Common myeloid progenitor, CD34-positive (primary cell): Measurements from ENCODE around the gene CEP170B.

Experiments used
- CTCF ChIA-PET: fragments of 350-600 bp; sonication (Branson Sonifier 250); formaldehyde crosslinking; loops from one replicate; lab custom pipeline; 2021; ENCODE audit warnings: antibody characterized with exemption; lab: Charles Lee
- POLR2A ChIA-PET: fragments of 350-600 bp; sonication (Branson Sonifier 250); formaldehyde crosslinking; loops from one replicate; lab custom pipeline; 2021; ENCODE audit warnings: antibody characterized with exemption; lab: Charles Lee
- DNase-seq, 3 donors: peaks; one replicate each; pipeline versions ENCODE4 v3.0.0 to v3.0.0-alpha.2; 2013
- H3K27ac ChIP-seq, 2 experiments: 1 replicate in 1 of 2; 2 replicates in 1 of 2; pipeline ENCODE4 v1.7.0; 2013; ENCODE audit warnings: inconsistent platforms in 2 of 2, low read length in 2 of 2, mild to moderate bottlenecking in 2 of 2, low read depth in 1 of 2, moderate library complexity in 1 of 2; ENCODE audit not compliant: severe bottlenecking in 2 of 2, insufficient read depth in 1 of 2, poor library complexity in 1 of 2
- H3K27me3 ChIP-seq, 5 experiments: replicated peaks in 2 of 5; 1 replicate in 3 of 5; 2 replicates in 2 of 5; pipeline versions ENCODE4 v1.6.1 to v1.7.0; 2013; ENCODE audit warnings: low read length in 4 of 5, mild to moderate bottlenecking in 2 of 5, moderate library complexity in 2 of 5, inconsistent platforms in 1 of 5; ENCODE audit not compliant: insufficient read depth in 5 of 5, control insufficient read depth in 4 of 5
- H3K36me3 ChIP-seq, 4 experiments: 1 replicate in 2 of 4; 2 replicates in 2 of 4; pipeline versions ENCODE4 v1.6.1 to v1.7.0; 2013; ENCODE audit warnings: low read length in 3 of 4, control low read depth in 1 of 4, mild to moderate bottlenecking in 1 of 4; ENCODE audit not compliant: control insufficient read depth in 4 of 4, insufficient read depth in 4 of 4
- H3K4me1 ChIP-seq, 4 experiments: 1 replicate in 3 of 4; 2 replicates in 1 of 4; pipeline versions ENCODE4 v1.6.1 to v1.7.1; 2013; ENCODE audit warnings: low read length in 3 of 4, mild to moderate bottlenecking in 3 of 4, control low read depth in 1 of 4, inconsistent platforms in 1 of 4, moderate library complexity in 1 of 4; ENCODE audit not compliant: control insufficient read depth in 4 of 4, insufficient read depth in 4 of 4; ENCODE audit errors: control extremely low read depth in 1 of 4
- H3K4me3 ChIP-seq, 7 experiments: 1 replicate in 4 of 7; 2 replicates in 3 of 7; pipeline versions ENCODE4 v1.5.1 to v1.7.0; 2013; ENCODE audit warnings: mild to moderate bottlenecking in 7 of 7, low read length in 6 of 7, moderate library complexity in 6 of 7, inconsistent platforms in 2 of 7, low read depth in 2 of 7, control low read depth in 1 of 7; ENCODE audit not compliant: insufficient read depth in 4 of 7, control insufficient read depth in 1 of 7; ENCODE audit errors: extremely low read depth in 1 of 7
- H3K9me3 ChIP-seq, 5 experiments: 1 replicate in 4 of 5; 2 replicates in 1 of 5; pipeline versions ENCODE4 v1.6.1 to v1.7.1; 2013; ENCODE audit warnings: low read length in 4 of 5, mild to moderate bottlenecking in 2 of 5, inconsistent platforms in 1 of 5, low read depth in 1 of 5, moderate library complexity in 1 of 5; ENCODE audit not compliant: control insufficient read depth in 4 of 5, insufficient read depth in 2 of 5; ENCODE audit errors: control extremely low read depth in 1 of 5
- WGBS: methylation state at CpG from one replicate; pipeline ENCODE4 v1.1.5; 2013; ENCODE audit not compliant: insufficient coverage; 5-methylcytosine and 5-hydroxymethylcytosine counted together

CEP170B gene

DNA sequence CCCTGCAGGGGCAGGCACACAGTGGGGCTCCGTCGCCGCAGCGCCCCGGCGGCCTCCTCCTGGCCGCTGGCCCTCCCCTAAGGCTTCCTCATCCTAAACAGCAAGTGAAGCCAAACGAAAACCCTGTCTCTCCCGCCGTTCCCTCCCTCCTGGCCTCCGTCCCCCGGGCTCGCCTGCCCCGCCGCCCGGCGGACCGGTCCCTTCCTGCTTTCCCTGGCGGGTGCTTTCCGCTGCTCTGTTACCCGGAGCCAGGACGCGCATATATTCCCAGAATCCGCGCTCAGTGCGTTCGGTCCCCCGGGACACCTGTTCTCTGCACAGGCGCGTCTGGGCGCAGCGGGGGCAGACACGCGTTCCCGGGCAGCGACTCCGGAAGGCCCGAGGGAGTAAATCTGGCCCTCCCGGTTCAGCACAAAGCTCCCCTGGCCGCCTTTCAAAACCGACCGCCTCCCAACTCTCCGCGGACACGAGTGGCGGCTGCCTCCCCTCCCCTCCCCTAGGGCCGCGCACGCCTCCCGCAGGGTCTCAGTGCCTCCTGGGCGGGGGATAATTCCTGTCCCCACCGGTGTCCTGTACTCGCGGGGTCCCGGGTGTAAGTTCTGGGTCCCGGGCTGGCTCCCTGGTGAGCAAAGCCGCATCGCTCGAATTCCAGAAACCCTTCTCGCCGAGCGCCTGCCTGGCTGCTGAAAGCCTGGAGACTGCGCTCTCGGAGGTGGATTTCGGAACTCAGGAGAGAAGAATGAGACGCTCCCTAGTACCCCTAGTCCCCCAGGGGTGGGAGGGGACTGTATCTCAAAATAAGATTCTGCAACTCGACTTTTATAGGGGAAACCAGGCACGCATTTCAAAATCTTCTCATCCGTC lies 21.4 kb upstream of the CEP170B start:
- Histone ChIP-seq H3K36me3 (no peaks in the 10 kb centered on the region), H3K27ac (no peak overlapping the region), H3K4me1 (peaks cover 0 to 17% (median 6%) of the 10 kb centered on the region in 4 experiments), H3K9me3 (no peaks in the 10 kb centered on the region), H3K4me3 (peak overlapping the region in 3 of 7 experiments; percentile 50 to 63 (median 55)), H3K27me3 (peaks cover 11 to 64% (median 36%) of the 10 kb centered on the region in 5 experiments)
- DNase-seq = no peak
- ChIA-PET CTCF (interaction anchor here (2.5 kb wide), 1 partner anchor 75 kb away, joined by 6 read pairs; no protein-coding TSS in a partner anchor), POLR2A (no interaction called here)
- WGBS = 2% methylated on average over 67 of the region's 69 CpGs

DNA sequence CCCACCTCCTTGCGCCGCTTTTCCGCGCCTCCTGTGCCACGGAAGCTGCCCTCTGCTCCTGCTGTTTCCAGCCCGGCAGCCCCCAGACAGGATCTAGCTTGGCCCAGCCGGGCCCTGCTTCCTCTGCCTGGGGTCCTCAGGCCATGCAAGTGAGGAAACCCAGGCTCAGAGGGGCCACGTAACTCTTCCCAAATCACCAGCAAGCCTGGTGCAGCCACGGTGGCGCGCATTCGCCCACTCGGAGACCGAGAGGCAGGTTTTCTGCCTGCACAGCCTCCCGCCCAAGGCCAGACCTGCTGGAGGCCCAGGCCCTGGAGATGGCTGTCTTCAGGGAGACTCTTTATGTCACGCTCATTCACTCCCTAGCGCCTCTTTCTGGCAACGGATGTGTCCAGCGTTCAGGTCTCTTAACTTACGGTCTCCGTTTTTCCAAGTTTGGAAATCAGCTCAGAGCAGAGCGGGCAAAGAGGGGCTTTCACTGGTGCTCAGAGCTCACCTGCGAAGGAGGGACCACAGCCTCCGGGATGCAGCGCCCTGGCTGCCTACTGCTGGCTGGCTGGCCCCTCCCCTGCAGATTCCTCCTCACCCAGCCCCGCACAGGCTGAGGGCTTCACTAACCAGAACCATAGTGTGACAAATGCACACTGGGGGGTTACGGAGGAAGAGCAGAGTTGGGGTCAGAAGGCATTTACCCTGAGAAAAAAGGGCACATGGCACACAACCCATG lies 20.6 kb upstream of the CEP170B start:
- H3K4me3 ChIP-seq = peak overlapping the region in 3 of 7 experiments; percentile 50 to 63 (median 55)
- DNase-seq = peak in 1 of 3 donors; percentile 17
- 14% methylated on average over 27 of the region's 27 CpGs for WGBS
- H3K9me3 ChIP-seq = no peaks in the 10 kb centered on the region
- no peak overlapping the region for H3K27ac ChIP-seq
- CTCF ChIA-PET = interaction anchor here (2.5 kb wide), 1 partner anchor 76 kb away, joined by 6 read pairs; no protein-coding TSS in a partner anchor
- no peaks in the 10 kb centered on the region for H3K36me3 ChIP-seq
- POLR2A ChIA-PET = no interaction called here
- H3K27me3 ChIP-seq = peaks cover 11 to 64% (median 36%) of the 10 kb centered on the region in 5 experiments
- peaks cover 0 to 17% (median 6%) of the 10 kb centered on the region in 4 experiments for H3K4me1 ChIP-seq

DNA sequence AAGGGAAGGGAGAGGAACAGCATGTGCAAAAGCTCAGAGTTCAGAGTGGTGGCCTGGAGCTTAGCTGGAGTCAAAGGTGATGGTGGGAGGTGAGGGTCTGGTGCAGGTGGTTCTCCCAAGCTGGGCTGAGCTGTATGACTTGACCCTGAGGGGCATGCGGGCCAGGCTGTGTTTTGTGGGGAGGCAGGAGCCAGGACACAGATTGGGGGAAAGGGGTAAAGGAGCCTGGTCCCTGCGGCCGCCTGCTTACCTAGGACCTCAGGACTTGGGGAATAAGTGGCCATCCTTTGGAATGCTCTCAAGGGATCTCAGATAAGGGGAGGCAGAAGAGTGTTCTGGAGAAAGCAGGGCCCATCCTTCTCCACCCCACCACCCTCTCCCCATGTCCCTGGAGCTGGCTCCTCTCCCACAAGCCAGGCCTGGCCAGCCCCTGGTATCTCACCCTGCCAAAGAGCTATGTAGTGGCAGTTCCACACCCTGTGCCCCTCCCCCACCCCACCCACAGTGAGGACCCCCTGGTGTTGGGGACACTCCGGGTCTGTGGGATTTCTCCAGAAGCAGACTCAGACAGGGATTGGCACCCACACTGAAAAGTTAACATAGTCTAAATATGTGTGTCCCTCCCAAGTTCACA lies 19.9 kb upstream of the CEP170B start:
- no peaks in the 10 kb centered on the region for H3K9me3 ChIP-seq
- peaks cover 0 to 17% (median 6%) of the 10 kb centered on the region in 4 experiments for H3K4me1 ChIP-seq
- no peak overlapping the region for H3K27ac ChIP-seq
- WGBS = 100% methylated on average over 1 of the region's 4 CpGs
- no peak overlapping the region for H3K4me3 ChIP-seq
- no peak for DNase-seq
- CTCF ChIA-PET = interaction anchor here (1.8 to 2.5 kb wide), 2 partner anchors 19 to 76 kb away, joined by 4 to 6 read pairs; no protein-coding TSS in a partner anchor
- no peaks in the 10 kb centered on the region for H3K36me3 ChIP-seq
- POLR2A ChIA-PET = no interaction called here
- H3K27me3 ChIP-seq = peaks cover 11 to 64% (median 36%) of the 10 kb centered on the region in 5 experiments

DNA sequence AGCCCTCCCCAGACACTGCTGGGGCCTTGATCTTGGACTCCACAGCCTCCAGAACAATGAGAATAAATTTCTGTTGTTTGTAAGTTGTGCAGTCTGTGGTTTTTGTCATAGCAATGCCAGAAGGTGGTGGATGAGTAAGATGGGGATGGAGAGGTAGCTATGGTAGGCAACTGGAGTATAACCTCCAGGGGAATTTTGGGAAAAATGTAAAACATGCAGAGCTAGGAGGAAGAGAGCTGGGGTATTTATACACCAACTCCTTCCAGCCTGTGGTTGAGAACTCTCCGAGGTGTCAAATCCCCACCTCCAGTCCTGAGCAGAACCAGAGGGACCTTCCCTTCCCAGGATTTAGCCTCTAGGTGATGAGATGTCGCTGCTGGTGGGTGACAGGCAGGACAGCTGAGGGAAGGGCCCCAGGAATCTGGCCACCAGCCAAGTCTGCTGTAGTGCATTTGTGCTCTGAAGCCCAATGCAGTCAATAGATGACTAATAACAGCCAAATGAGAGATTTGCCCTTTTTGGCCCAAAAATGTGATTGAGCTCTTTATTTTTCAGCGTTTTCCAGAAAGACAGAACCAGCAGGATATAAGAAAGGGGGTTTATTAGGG lies 19.1 kb upstream of the CEP170B start:
- ChIA-PET CTCF (interaction anchor here (0.9 to 1.8 kb wide), 2 partner anchors 18 to 20 kb away, joined by 3 to 4 read pairs; no protein-coding TSS in a partner anchor), POLR2A (no interaction called here)

DNA sequence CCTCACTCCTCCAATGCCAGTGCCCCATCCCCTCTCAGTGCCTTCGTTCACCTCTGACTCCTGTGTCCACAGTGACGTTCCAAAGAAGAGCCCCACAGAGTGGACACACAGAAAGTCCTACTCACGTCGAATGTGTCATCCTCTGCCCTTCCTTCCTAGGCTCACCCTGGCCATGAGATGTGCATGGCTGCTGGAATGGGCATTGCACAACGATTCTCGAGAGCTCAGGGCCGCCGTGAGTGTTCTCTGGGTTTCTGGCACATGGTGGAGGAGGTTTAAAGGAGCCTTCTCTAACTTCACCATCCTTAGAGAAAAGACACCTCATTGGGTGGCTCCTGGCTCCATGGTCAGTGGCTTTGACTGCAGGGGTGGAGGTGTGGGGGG lies 12.8 kb upstream of the CEP170B start:
- DNase-seq = no peak
- ChIA-PET CTCF (interaction anchor here (0.7 kb wide), 1 partner anchor 112 kb away, joined by 4 read pairs; no protein-coding TSS in a partner anchor), POLR2A (no interaction called here)
- no peak overlapping the region for H3K27ac ChIP-seq
- H3K27me3 ChIP-seq = peaks cover 0 to 18% (median 4%) of the 10 kb centered on the region in 5 experiments
- H3K4me1 ChIP-seq = no peaks in the 10 kb centered on the region
- H3K36me3 ChIP-seq = no peaks in the 10 kb centered on the region
- no peak overlapping the region for H3K4me3 ChIP-seq
- WGBS = 90% methylated on average over 4 of the region's 8 CpGs
- H3K9me3 ChIP-seq = no peaks in the 10 kb centered on the region

More for the DNA sequence above, 19.1 kb upstream of the CEP170B start:
- H3K9me3 ChIP-seq = no peaks in the 10 kb centered on the region
- DNase-seq = no peak
- no peaks in the 10 kb centered on the region for H3K36me3 ChIP-seq
- no peak overlapping the region for H3K27ac ChIP-seq
- peaks cover 9 to 63% (median 36%) of the 10 kb centered on the region in 5 experiments for H3K27me3 ChIP-seq
- H3K4me3 ChIP-seq = no peak overlapping the region
- 95% methylated on average over 2 of the region's 3 CpGs for WGBS
- peaks cover 0 to 17% (median 6%) of the 10 kb centered on the region in 4 experiments for H3K4me1 ChIP-seq

DNA sequence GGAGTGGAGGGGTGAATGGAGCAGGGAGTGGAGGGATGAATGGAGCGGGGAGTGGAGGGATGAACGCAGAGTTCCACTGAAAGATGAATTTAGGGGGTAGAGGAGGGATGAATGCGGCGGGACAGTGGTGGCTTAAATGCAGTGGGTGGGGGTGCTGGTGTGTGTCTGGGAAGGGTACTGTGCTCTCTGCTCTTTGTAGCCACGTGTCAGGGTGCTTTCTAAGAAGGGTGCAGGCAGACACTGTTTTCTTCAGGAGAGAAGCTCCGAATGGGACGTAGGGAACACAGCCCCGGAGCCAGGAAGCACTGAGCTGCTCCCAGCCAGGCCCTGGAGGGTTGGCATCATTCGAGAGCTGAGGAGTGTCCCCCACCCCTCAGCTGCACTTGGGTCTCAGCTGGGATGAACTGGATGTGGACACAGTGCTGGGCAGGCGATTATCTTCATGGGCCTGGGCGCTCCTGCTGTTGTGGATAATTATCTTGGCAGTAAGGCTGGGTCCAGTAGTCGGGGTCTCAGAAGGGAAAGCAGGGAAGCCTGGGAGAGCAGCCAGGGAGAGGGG lies 9.5 kb upstream of the CEP170B start:
- Histone ChIP-seq H3K4me1 (no peaks in the 10 kb centered on the region), H3K27me3 (peaks cover 0 to 18% (median 4%) of the 10 kb centered on the region in 5 experiments), H3K36me3 (no peaks in the 10 kb centered on the region), H3K4me3 (no peak overlapping the region), H3K9me3 (no peaks in the 10 kb centered on the region), H3K27ac (no peak overlapping the region)
- POLR2A ChIA-PET = no interaction called here
- CTCF ChIA-PET = no interaction called here
- DNase-seq = no peak
- 86% methylated on average over 8 of the region's 12 CpGs for WGBS
